Spleen (tissue), 11 donors: Measurements from ENCODE around the gene RNF114. TPM values are rescaled to one million over a fixed set of nuclear protein-coding genes. Genes with fewer than 3 reads are reported as not detected.

Source experiments
- DNase-seq: peaks from one replicate; pipeline ENCODE4 v3.0.0-alpha.2; 2020
- H3K27ac ChIP-seq, 8 donors: fragments of 200-600 bp; sonication (generic) in 7 of 8; 1 replicate in 4 of 8; 2 replicates in 4 of 8; pipeline versions ENCODE4 v1.5.0 to v1.8.0; 2016 to 2021; ENCODE audit warnings: inconsistent platforms in 4 of 8, mild to moderate bottlenecking in 4 of 8, moderate library complexity in 1 of 8
- H3K27me3 ChIP-seq, 7 donors: fragments of 200-600 bp; sonication (generic) in 6 of 7; replicated peaks in 1 of 7; 1 replicate in 4 of 7; 2 replicates in 3 of 7; pipeline versions ENCODE4 v1.5.0 to v1.8.0; 2016 to 2021; ENCODE audit warnings: inconsistent platforms in 3 of 7, mild to moderate bottlenecking in 1 of 7
- H3K36me3 ChIP-seq, 6 donors: fragments of 200-600 bp; sonication (generic) in 5 of 6; 1 replicate in 4 of 6; 2 replicates in 2 of 6; pipeline versions ENCODE4 v1.5.0 to v1.8.0; 2016 to 2021; ENCODE audit warnings: inconsistent platforms in 2 of 6
- H3K4me1 ChIP-seq, 6 donors: fragments of 200-600 bp; sonication (generic) in 5 of 6; 1 replicate in 3 of 6; 2 replicates in 3 of 6; pipeline versions ENCODE4 v1.5.0 to v1.8.0; 2016 to 2021; ENCODE audit warnings: inconsistent platforms in 3 of 6
- H3K4me3 ChIP-seq, 8 donors: fragments of 200-600 bp; sonication (generic) in 7 of 8; 1 replicate in 4 of 8; 2 replicates in 4 of 8; pipeline versions ENCODE4 v1.5.0 to v1.8.0; 2016 to 2021; ENCODE audit warnings: inconsistent platforms in 4 of 8, mild to moderate bottlenecking in 4 of 8, moderate library complexity in 2 of 8
- H3K9me3 ChIP-seq, 8 donors: fragments of 200-600 bp; sonication (generic) in 7 of 8; 1 replicate in 4 of 8; 2 replicates in 4 of 8; pipeline versions ENCODE4 v1.5.0 to v1.8.0; 2016 to 2021; ENCODE audit warnings: inconsistent platforms in 4 of 8
- POLR2A ChIP-seq, 3 donors: fragments of 450-650 bp; IDR thresholded peaks; one replicate each; pipeline ENCODE4 v1.5.1; 2017; ENCODE audit warnings: antibody characterized with exemption in 3 of 3, mild to moderate bottlenecking in 1 of 3
- POLR2AphosphoS5 ChIP-seq, 3 donors: sonication (generic); formaldehyde crosslinking; IDR thresholded peaks; one replicate each; pipeline ENCODE4 v1.5.1; 2017; ENCODE audit warnings: antibody characterized with exemption in 3 of 3
- WGBS, 5 donors: extraction: QIAGEN DNeasy Blood & Tissue Kit in 3 of 5; methylation state at CpG; one replicate each; pipeline versions ENCODE4 v1.1.5 to v1.1.7; 2013 to 2018; 5-methylcytosine and 5-hydroxymethylcytosine counted together
- intact Hi-C: fragments of 100-400 bp; cut with DNase I; formaldehyde crosslinking; loops from one replicate; pipeline ENCODE4 v1.15.0; 2023; ENCODE audit warnings: low total_unique reads
- polyA plus RNA-seq, 3 donors: library from polyadenylated mRNA; stranded (reverse); fragments of 200-250 nt; gene quantifications; one replicate each; pipeline ENCODE4 v1.2.1, GENCODE V29; 2013
- total RNA-seq, 7 donors: library from RNA; depleted of rRNA in 3 of 7; stranded (reverse); fragments of >200 nt in 3 of 7; fragmentation: NEBNext Ultra II Directional in 4 of 7; extraction: Animal tissue kit (Norgen Biotek cat#: 25700) in 4 of 7; gene quantifications; one replicate each; pipeline versions ENCODE4 v1.1.0 to v1.2.1, GENCODE V29; 2016 to 2021
- TF ChIP-seq, protein P1 (sequence below), 11 experiments: fragments of 200-600 bp in 7 of 11; fragments of 450-650 bp in 4 of 11; sonication (generic) in 4 of 11; IDR thresholded peaks in 8 of 11; conservative IDR thresholded peaks in 3 of 11; 1 replicate in 7 of 11; 2 replicates in 4 of 11; pipeline versions ENCODE4 v1.4.0 to v1.8.0; 2016 to 2021; ENCODE audit warnings: antibody characterized with exemption in 11 of 11, inconsistent platforms in 4 of 11, mild to moderate bottlenecking in 1 of 11
- donor health status: healthy with polysubstance abuse.
- donor health status: DM: no; HTN: no; CAD: no; lungs with moderate emphysema.
- donor health status: DM: no; HTN: no; CAD: no.
- donor health status: Bipolar disorder and iron deficiency.
- donor health status: healthy.
- donor health status: DM: no; HTN: no; CAD: no.
- donor health status: DM: yes; HTN: yes; CAD: no.

Gene RNF114
- total and polyA plus RNA-seq, 10 donors: 35.5 to 246 (median 108) TPM

GRCh38 chr20:49983123-49983847 is 47.1 kb downstream of the RNF114 start:
- H3K27ac ChIP-seq: peak overlapping the region in 7 of 8 donors; percentile 71 to 83 (median 81)
- no peaks in the 10 kb centered on the region for H3K9me3 ChIP-seq
- intact Hi-C loops: no loop called here
- DNase-seq: no peak
- H3K4me3 ChIP-seq: peak overlapping the region; percentile 35 to 70 (median 51)
- WGBS, 5 donors: 24 to 32% (median 30%) methylated on average over 24 of the region's 24 CpGs
- TF ChIP-seq, protein P1, sequence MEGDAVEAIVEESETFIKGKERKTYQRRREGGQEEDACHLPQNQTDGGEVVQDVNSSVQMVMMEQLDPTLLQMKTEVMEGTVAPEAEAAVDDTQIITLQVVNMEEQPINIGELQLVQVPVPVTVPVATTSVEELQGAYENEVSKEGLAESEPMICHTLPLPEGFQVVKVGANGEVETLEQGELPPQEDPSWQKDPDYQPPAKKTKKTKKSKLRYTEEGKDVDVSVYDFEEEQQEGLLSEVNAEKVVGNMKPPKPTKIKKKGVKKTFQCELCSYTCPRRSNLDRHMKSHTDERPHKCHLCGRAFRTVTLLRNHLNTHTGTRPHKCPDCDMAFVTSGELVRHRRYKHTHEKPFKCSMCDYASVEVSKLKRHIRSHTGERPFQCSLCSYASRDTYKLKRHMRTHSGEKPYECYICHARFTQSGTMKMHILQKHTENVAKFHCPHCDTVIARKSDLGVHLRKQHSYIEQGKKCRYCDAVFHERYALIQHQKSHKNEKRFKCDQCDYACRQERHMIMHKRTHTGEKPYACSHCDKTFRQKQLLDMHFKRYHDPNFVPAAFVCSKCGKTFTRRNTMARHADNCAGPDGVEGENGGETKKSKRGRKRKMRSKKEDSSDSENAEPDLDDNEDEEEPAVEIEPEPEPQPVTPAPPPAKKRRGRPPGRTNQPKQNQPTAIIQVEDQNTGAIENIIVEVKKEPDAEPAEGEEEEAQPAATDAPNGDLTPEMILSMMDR (IDR thresholded peaks at IDR 0.05 in 8 of 11, conservative IDR thresholded peaks at IDR 0.05 in 3 of 11): no peak
- TF ChIP-seq POLR2A (IDR thresholded peaks at IDR 0.05): no peak
- no peak for TF ChIP-seq POLR2AphosphoS5 (IDR thresholded peaks at IDR 0.05)
- H3K4me1 ChIP-seq: peaks cover 0 to 82% (median 53%) of the 10 kb centered on the region in 6 donors
- H3K36me3 ChIP-seq: peaks cover 0 to 8% (median 0%) of the 10 kb centered on the region in 6 donors
- peaks cover 0 to 17% (median 0%) of the 10 kb centered on the region in 7 donors for H3K27me3 ChIP-seq

DNA sequence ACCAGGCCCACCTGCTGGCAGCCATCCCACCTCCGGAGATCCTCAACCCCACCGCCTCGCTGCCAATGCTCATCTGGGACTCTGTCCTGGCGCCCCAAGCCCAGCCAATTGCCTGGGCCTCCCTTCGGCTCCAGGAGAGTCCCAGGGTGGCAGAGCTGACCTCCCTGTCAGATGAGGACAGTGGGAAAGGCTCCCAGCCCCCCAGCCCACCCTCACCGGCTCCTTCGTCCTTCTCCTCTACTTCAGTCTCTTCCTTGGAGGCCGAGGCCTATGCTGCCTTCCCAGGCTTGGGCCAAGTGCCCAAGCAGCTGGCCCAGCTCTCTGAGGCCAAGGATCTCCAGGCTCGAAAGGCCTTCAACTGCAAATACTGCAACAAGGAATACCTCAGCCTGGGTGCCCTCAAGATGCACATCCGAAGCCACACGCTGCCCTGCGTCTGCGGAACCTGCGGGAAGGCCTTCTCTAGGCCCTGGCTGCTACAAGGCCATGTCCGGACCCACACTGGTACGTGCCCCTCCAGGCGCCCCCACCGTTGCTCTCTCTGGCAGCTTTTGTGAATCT is 47.7 kb downstream of the RNF114 start:
- peak overlapping the region; percentile 18 to 70 (median 51) for H3K4me3 ChIP-seq

GRCh38 chr20:49984426-49985153 is 48.4 kb downstream of the RNF114 start:
- intact Hi-C loops: no loop called here
- Histone ChIP-seq H3K27ac (peak overlapping the region in 6 of 8 donors; percentile 15 to 83 (median 78)), H3K4me3 (peak overlapping the region; percentile 18 to 70 (median 51)), H3K36me3 (peaks cover 0 to 13% (median 0%) of the 10 kb centered on the region in 6 donors), H3K27me3 (peaks cover 0 to 17% (median 0%) of the 10 kb centered on the region in 7 donors), H3K9me3 (no peaks in the 10 kb centered on the region), H3K4me1 (peaks cover 6 to 83% (median 52%) of the 10 kb centered on the region in 6 donors)
- TF ChIP-seq, protein P1 (IDR thresholded peaks at IDR 0.05 in 8 of 11, conservative IDR thresholded peaks at IDR 0.05 in 3 of 11): no peak
- TF ChIP-seq POLR2A (IDR thresholded peaks at IDR 0.05) (no peak), POLR2AphosphoS5 (IDR thresholded peaks at IDR 0.05) (no peak)
- WGBS, 5 donors: 73 to 86% (median 78%) methylated on average over 13 of the region's 13 CpGs
- DNase-seq: no peak

More for the DNA sequence above, 47.7 kb downstream of the RNF114 start:
- peaks cover 0 to 83% (median 52%) of the 10 kb centered on the region in 6 donors for H3K4me1 ChIP-seq
- TF ChIP-seq, protein P1 (IDR thresholded peaks at IDR 0.05 in 8 of 11, conservative IDR thresholded peaks at IDR 0.05 in 3 of 11): no peak
- TF ChIP-seq POLR2AphosphoS5 (IDR thresholded peaks at IDR 0.05) (no peak), POLR2A (IDR thresholded peaks at IDR 0.05) (no peak)
- peaks cover 0 to 13% (median 0%) of the 10 kb centered on the region in 6 donors for H3K36me3 ChIP-seq
- intact Hi-C loops: no loop called here
- H3K27me3 ChIP-seq: peaks cover 0 to 17% (median 0%) of the 10 kb centered on the region in 7 donors
- WGBS, 5 donors: 76 to 86% (median 80%) methylated on average over 17 to 18 of the region's 18 CpGs
- H3K9me3 ChIP-seq: no peaks in the 10 kb centered on the region
- DNase-seq: no peak
- H3K27ac ChIP-seq: peak overlapping the region in 7 of 8 donors; percentile 15 to 83 (median 81)
